Endothelial cell of umbilical vein (primary cell): ENCODE measurements around the gene HSPA5. TPM values are rescaled to one million over a fixed set of nuclear protein-coding genes. Genes with fewer than 3 reads are reported as not detected.

ENCODE experiments used
- BruUV-seq: library from RNA; stranded (reverse); fragments of 400-500 nt; replicated peaks from 2 replicates; lab custom pipeline; 2021; lab: Mats Ljungman, UMichigan
- CTCF ChIA-PET: fragments of 300-600, 350-600 bp; sonication (Branson Sonifier 250); formaldehyde crosslinking; loops from one replicate; lab custom pipeline; 2021; ENCODE audit warnings: antibody characterized with exemption, inconsistent platforms; lab: Charles Lee
- POLR2A ChIA-PET: fragments of 300-600, 350-600 bp; sonication (Branson Sonifier 250); formaldehyde crosslinking; loops from one replicate; lab custom pipeline; 2021; ENCODE audit warnings: antibody characterized with exemption, inconsistent platforms; lab: Charles Lee
- DNase-seq: peaks from one replicate; pipeline ENCODE4 v3.0.0-alpha.2; 2011; ENCODE audit warnings: low read depth, low spot score
- FAIRE-seq: peaks from 2 replicates; lab custom pipeline; 2011; peaks lifted over from hg19 to GRCh38; lab: Jason Lieb, UNC
- H2AFZ ChIP-seq: 2 replicates; pipeline ENCODE4 v1.6.0; 2012; ENCODE audit warnings: low read depth, low read length, control low read depth, inconsistent platforms
- H3K27ac ChIP-seq: 2 replicates; pipeline ENCODE4 v1.5.1; 2011; ENCODE audit warnings: low read depth, mild to moderate bottlenecking, control low read depth, low read length, moderate library complexity; ENCODE audit not compliant: insufficient read depth
- H3K27me3 ChIP-seq, 2 experiments: 2 replicates each; pipeline versions ENCODE4 v1.6.0 to v1.6.1; 2011; ENCODE audit warnings: low read length in 2 of 2, mixed read lengths in 1 of 2; ENCODE audit not compliant: control insufficient read depth in 2 of 2, insufficient read depth in 2 of 2
- H3K36me3 ChIP-seq, 2 experiments: 2 replicates in 1 of 2; 3 replicates in 1 of 2; pipeline ENCODE4 v1.5.1; 2011; ENCODE audit warnings: low read length in 2 of 2, mild to moderate bottlenecking in 1 of 2, moderate library complexity in 1 of 2; ENCODE audit not compliant: control insufficient read depth in 2 of 2, insufficient read depth in 2 of 2; ENCODE audit errors: extremely low read depth in 1 of 2
- H3K4me1 ChIP-seq: 3 replicates; pipeline ENCODE4 v1.5.1; 2011; ENCODE audit warnings: mild to moderate bottlenecking, low read length; ENCODE audit not compliant: control insufficient read depth, insufficient read depth; ENCODE audit errors: extremely low read depth
- H3K4me2 ChIP-seq: 2 replicates; pipeline ENCODE4 v1.6.1; 2011; ENCODE audit warnings: low read length, control low read depth, mixed read lengths; ENCODE audit not compliant: insufficient read depth
- H3K4me3 ChIP-seq, 3 experiments: fragments of 200-600 bp in 1 of 3; sonication (generic), shearing (Covaris generic) in 1 of 3; replicated peaks in 1 of 3; 2 replicates each; pipeline ENCODE4 v1.5.1; 2011 to 2016; ENCODE audit warnings: control low read depth in 3 of 3, low read length in 3 of 3, mild to moderate bottlenecking in 2 of 3, inconsistent platforms in 1 of 3, low read depth in 1 of 3, moderate library complexity in 1 of 3; ENCODE audit not compliant: insufficient read depth in 1 of 3
- H3K79me2 ChIP-seq: 2 replicates; pipeline ENCODE4 v1.6.0; 2012; ENCODE audit warnings: low read length, inconsistent platforms; ENCODE audit not compliant: control insufficient read depth, insufficient read depth
- H3K9ac ChIP-seq: replicated peaks from 2 replicates; pipeline ENCODE3; 2011; ENCODE audit warnings: low read length, control low read depth; ENCODE audit not compliant: insufficient read depth; ENCODE audit errors: extremely low read depth
- H3K9me1 ChIP-seq: replicated peaks from 3 replicates; pipeline ENCODE4 v1.6.0; 2011; ENCODE audit warnings: mild to moderate bottlenecking, low read length; ENCODE audit not compliant: control insufficient read depth, insufficient read depth; ENCODE audit errors: extremely low read depth
- H3K9me3 ChIP-seq: replicated peaks from 2 replicates; pipeline ENCODE4 v1.5.1; 2012; ENCODE audit warnings: low read length, inconsistent platforms; ENCODE audit not compliant: control insufficient read depth, insufficient read depth
- H4K20me1 ChIP-seq: replicated peaks from 2 replicates; pipeline ENCODE3; 2011; ENCODE audit warnings: mild to moderate bottlenecking, low read length; ENCODE audit not compliant: control insufficient read depth, insufficient read depth; ENCODE audit errors: extremely low read depth
- EZH2 ChIP-seq: IDR thresholded peaks from 2 replicates; pipeline ENCODE4 v1.6.1; 2012; ENCODE audit warnings: borderline replicate concordance, low read depth, mild to moderate bottlenecking, moderate library complexity, low read length, inconsistent platforms; ENCODE audit not compliant: severe bottlenecking
- FOS ChIP-seq: IDR thresholded peaks from 2 replicates; pipeline ENCODE4 v1.6.1; 2011; ENCODE audit warnings: mild to moderate bottlenecking, low read length, moderate library complexity, borderline replicate concordance; ENCODE audit not compliant: insufficient read depth
- GATA2 ChIP-seq: IDR thresholded peaks from 2 replicates; pipeline ENCODE4 v1.7.0; 2011; ENCODE audit warnings: low read depth, mild to moderate bottlenecking, moderate library complexity, mixed read lengths, low read length; ENCODE audit not compliant: insufficient read length, insufficient read depth
- JUN ChIP-seq: IDR thresholded peaks from 2 replicates; pipeline ENCODE4 v1.6.1; 2011; ENCODE audit warnings: borderline replicate concordance, low read depth; ENCODE audit not compliant: insufficient read length, insufficient read depth
- MYC ChIP-seq: IDR thresholded peaks from one replicate; pipeline ENCODE4 v1.6.1; 2011; ENCODE audit warnings: mild to moderate bottlenecking, low read depth, low read length
- POLR2A ChIP-seq: IDR thresholded peaks from 2 replicates; pipeline ENCODE4 v1.6.1; 2012; ENCODE audit warnings: low read depth, mild to moderate bottlenecking, control low read depth, low read length
- POLR2AphosphoS5 ChIP-seq: IDR thresholded peaks from 2 replicates; pipeline ENCODE4 v1.6.1; 2012; ENCODE audit warnings: low read depth, mild to moderate bottlenecking, control low read depth, low read length, moderate library complexity; ENCODE audit not compliant: insufficient read depth
- dilution Hi-C: fragments of 300-500 bp; cut with MboI; formaldehyde crosslinking; loops from one replicate; pipeline ENCODE4 v1.15.0; 2019; ENCODE audit warnings: low sequenced_read_pairs; ENCODE audit not compliant: extremely low pct_ligation_motif_present
- intact Hi-C: fragments of 100-400 bp; cut with micrococcal nuclease; formaldehyde crosslinking; loops from one replicate; pipeline ENCODE4 v1.10.0; 2022
- polyA plus RNA-seq, 4 experiments: library from polyadenylated mRNA; depleted of rRNA in 3 of 4; stranded (reverse) in 3 of 4; unstranded in 1 of 4; fragments of >200 nt; gene quantifications; 2 replicates each; pipeline versions ENCODE4 v1.2.1 to v1.2.3, GENCODE V29; 2011 to 2012; ENCODE audit warnings: missing spikeins in 1 of 4
- total RNA-seq: library from RNA; stranded (reverse); gene quantifications from 2 replicates; pipeline ENCODE4 v1.2.3, GENCODE V29; 2021
- TF ChIP-seq, protein P1 (sequence below): IDR thresholded peaks from 2 replicates; pipeline ENCODE4 v1.6.1; 2011; ENCODE audit not compliant: insufficient read depth, insufficient read length
- TF ChIP-seq, protein P2 (sequence below), 2 donors: IDR thresholded peaks; 1 replicate in 1 of 2; 2 replicates in 1 of 2; pipeline ENCODE4 v1.5.1; 2011; ENCODE audit warnings: low read length in 2 of 2, mild to moderate bottlenecking in 2 of 2, moderate library complexity in 2 of 2, control low read depth in 1 of 2, inconsistent platforms in 1 of 2, low read depth in 1 of 2; ENCODE audit not compliant: insufficient read depth in 1 of 2; ENCODE audit errors: extremely low read depth in 1 of 2

Gene HSPA5
- total and polyA plus RNA-seq, 2 donors (not counting 3 experiments of a cell fraction or from before 2014, with no cell fraction given), result 247 to 538 TPM

DNA sequence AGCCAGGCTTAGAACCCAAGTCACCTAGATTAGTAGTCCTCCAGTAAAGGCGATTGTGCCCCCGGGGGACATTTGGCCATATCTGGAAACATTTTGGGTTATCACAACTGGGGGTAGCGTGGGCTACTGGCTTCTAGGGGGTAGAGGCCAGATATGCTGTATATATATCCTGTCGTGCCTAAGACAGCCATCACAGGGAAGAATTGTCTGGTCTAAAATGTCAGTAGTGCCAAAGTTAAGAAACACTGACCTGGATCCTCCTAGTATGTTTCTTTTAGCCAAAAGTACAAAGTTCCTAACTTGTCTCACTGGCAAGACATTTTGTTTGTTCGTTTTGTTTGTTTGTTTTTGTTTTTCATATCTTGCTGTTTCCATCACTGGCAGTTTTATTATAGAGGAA lies 27.0 kb downstream of the HSPA5 start:
- no peaks in the 10 kb centered on the region for H3K9me1 ChIP-seq
- no peak for TF ChIP-seq POLR2A
- no peak for TF ChIP-seq MYC
- TF ChIP-seq, protein P1, sequence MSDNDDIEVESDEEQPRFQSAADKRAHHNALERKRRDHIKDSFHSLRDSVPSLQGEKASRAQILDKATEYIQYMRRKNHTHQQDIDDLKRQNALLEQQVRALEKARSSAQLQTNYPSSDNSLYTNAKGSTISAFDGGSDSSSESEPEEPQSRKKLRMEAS, result no peak
- TF ChIP-seq FOS, result no peak
- TF ChIP-seq, protein P2, sequence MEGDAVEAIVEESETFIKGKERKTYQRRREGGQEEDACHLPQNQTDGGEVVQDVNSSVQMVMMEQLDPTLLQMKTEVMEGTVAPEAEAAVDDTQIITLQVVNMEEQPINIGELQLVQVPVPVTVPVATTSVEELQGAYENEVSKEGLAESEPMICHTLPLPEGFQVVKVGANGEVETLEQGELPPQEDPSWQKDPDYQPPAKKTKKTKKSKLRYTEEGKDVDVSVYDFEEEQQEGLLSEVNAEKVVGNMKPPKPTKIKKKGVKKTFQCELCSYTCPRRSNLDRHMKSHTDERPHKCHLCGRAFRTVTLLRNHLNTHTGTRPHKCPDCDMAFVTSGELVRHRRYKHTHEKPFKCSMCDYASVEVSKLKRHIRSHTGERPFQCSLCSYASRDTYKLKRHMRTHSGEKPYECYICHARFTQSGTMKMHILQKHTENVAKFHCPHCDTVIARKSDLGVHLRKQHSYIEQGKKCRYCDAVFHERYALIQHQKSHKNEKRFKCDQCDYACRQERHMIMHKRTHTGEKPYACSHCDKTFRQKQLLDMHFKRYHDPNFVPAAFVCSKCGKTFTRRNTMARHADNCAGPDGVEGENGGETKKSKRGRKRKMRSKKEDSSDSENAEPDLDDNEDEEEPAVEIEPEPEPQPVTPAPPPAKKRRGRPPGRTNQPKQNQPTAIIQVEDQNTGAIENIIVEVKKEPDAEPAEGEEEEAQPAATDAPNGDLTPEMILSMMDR (IDR thresholded peaks at IDR 0.05; ENCODE audit: extremely low read depth in 1 of 2, insufficient read depth in 1 of 2, low read depth in 1 of 2, low read length in 2 of 2), result no peak
- no peak for TF ChIP-seq JUN
- TF ChIP-seq GATA2, result no peak
- no peak for TF ChIP-seq POLR2AphosphoS5
- TF ChIP-seq EZH2, result no peak
- H3K79me2 ChIP-seq, result no peaks in the 10 kb centered on the region
- no peaks in the 10 kb centered on the region for H3K27me3 ChIP-seq
- H3K9me3 ChIP-seq, result no peaks in the 10 kb centered on the region
- H3K4me3 ChIP-seq, result no peak overlapping the region
- POLR2A ChIA-PET, result no interaction called here
- H3K36me3 ChIP-seq, result no peaks in the 10 kb centered on the region
- DNase-seq (no peak), FAIRE-seq (peak; percentile 18)
- no peaks in the 10 kb centered on the region for H4K20me1 ChIP-seq
- H3K27ac ChIP-seq, result no peak overlapping the region
- CTCF ChIA-PET, result no interaction called here
- no peak overlapping the region for H3K9ac ChIP-seq
- BruUV-seq, result no TSS peak
- intact Hi-C loops (no loop called here), dilution Hi-C loops (no loop called here)
- H2AFZ ChIP-seq, result no peak overlapping the region
- H3K4me2 ChIP-seq, result no peak overlapping the region
- H3K4me1 ChIP-seq, result no peaks in the 10 kb centered on the region
